Measurements from ENCODE around the gene GPHN. TPM values are rescaled to one million over a fixed set of nuclear protein-coding genes. Genes with fewer than 3 reads are reported as not detected.

GPHN gene
- total and polyA plus RNA-seq, 10 of the 15 experiments (the other 5 are each of a cell fraction or from before 2014, with no cell fraction given): 22.3 to 48.8 (median 33.1) TPM

DNA sequence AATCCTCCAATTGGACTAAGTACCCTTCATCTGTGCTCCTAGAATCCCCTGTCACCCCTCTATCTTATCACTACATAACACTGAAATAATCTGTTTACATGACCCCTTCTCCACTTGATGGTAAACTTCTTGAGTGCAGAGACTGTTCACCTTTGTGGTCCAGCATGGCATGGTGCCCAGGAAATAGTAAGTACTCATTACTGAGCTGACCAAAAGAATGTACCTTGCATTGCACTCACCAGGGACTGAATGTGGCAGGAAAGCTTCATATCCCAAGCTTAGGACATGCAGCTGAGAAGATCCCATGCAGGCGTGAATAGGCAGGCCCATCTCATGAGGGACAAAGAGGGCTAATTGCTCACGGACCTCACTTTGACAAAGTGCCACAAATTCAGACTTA lies 679.9 kb downstream of the GPHN start (continued):
- TF ChIP-seq, protein P1, sequence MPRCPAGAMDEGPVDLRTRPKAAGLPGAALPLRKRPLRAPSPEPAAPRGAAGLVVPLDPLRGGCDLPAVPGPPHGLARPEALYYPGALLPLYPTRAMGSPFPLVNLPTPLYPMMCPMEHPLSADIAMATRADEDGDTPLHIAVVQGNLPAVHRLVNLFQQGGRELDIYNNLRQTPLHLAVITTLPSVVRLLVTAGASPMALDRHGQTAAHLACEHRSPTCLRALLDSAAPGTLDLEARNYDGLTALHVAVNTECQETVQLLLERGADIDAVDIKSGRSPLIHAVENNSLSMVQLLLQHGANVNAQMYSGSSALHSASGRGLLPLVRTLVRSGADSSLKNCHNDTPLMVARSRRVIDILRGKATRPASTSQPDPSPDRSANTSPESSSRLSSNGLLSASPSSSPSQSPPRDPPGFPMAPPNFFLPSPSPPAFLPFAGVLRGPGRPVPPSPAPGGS (IDR thresholded peaks at IDR 0.05; ENCODE audit: borderline replicate concordance, insufficient read depth, low read depth, low read length, poor library complexity, severe bottlenecking): no peak

DNA sequence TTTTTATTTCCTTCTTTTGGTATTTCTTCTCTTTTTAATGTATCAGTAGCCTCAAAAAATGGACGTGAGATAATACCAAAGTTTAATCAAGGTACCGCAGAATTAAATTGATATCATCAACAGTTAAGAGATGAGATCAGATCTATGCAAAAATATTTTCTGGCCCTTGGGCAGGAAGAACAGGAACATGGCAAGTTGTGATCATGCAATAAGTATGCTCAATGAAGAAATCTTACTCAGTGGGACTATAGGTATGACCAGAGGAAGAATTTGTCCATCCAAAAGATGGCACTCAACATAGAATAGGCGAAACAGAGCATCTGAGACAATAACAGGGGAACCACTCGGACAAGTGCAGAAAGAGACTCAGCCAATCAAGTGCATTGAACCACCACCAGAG lies 680.4 kb downstream of the GPHN start:
- Histone ChIP-seq H3K4me1 (ENCODE audit: control insufficient read depth, insufficient read depth, low read length) (peaks cover 7% of the 10 kb centered on the region; the same call in 1 of the 2 replicates), H2AFZ (ENCODE audit: control insufficient read depth, low read depth, low read length) (no peak overlapping the region), H4K20me1 (ENCODE audit: control insufficient read depth, insufficient read depth) (no peaks in the 10 kb centered on the region), H3K36me3 (ENCODE audit: control insufficient read depth in 2 of 2, insufficient read depth in 2 of 2, low read length in 1 of 2) (no peaks in the 10 kb centered on the region), H3K4me2 (ENCODE audit: control insufficient read depth, insufficient read depth) (no peak overlapping the region), H3K79me2 (ENCODE audit: control insufficient read depth, insufficient read depth, low read length) (no peaks in the 10 kb centered on the region), H3K27me3 (replicated peaks in 1 of 2; ENCODE audit: control insufficient read depth in 2 of 2, insufficient read depth in 2 of 2, low read length in 1 of 2) (no peaks in the 10 kb centered on the region), H3K9me3 (replicated peaks; ENCODE audit: control insufficient read depth, insufficient read depth, low read length) (no peaks in the 10 kb centered on the region), H3K27ac (ENCODE audit: control insufficient read depth, insufficient read depth) (no peak overlapping the region), H3K9ac (ENCODE audit: control insufficient read depth, insufficient read depth, low read length) (no peak overlapping the region), H3K4me3 (no peak overlapping the region)
- FAIRE-seq: no peak
- DNase-seq (ENCODE audit: low read depth, low spot score): no peak
- in situ Hi-C loops (cut with MboI) (no loop called here), intact Hi-C loops (cut with micrococcal nuclease; ENCODE audit: unreplicated experiment) (no loop called here)
- ChIA-PET POLR2A (no interaction called here), RAD21 (ENCODE audit: unreplicated experiment) (no interaction called here), CTCF (no interaction called here), SMC1A (ENCODE audit: uncharacterized antibody, unreplicated experiment) (no interaction called here)
- no TSS peak for BruUV-seq (replicated peaks)
- 98% methylated on average over 4 of the region's 4 CpGs for WGBS (ENCODE audit: insufficient coverage, insufficient replicate concordance, low lambda C conversion rate, missing lambda C conversion rate)
- ATAC-seq: no peak
- TF ChIP-seq SPI1 (IDR thresholded peaks at IDR 0.05; ENCODE audit: borderline replicate concordance, insufficient read depth, low read depth, low read length): no peak
- TF ChIP-seq, protein P2, sequence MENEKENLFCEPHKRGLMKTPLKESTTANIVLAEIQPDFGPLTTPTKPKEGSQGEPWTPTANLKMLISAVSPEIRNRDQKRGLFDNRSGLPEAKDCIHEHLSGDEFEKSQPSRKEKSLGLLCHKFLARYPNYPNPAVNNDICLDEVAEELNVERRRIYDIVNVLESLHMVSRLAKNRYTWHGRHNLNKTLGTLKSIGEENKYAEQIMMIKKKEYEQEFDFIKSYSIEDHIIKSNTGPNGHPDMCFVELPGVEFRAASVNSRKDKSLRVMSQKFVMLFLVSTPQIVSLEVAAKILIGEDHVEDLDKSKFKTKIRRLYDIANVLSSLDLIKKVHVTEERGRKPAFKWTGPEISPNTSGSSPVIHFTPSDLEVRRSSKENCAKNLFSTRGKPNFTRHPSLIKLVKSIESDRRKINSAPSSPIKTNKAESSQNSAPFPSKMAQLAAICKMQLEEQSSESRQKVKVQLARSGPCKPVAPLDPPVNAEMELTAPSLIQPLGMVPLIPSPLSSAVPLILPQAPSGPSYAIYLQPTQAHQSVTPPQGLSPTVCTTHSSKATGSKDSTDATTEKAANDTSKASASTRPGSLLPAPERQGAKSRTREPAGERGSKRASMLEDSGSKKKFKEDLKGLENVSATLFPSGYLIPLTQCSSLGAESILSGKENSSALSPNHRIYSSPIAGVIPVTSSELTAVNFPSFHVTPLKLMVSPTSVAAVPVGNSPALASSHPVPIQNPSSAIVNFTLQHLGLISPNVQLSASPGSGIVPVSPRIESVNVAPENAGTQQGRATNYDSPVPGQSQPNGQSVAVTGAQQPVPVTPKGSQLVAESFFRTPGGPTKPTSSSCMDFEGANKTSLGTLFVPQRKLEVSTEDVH (IDR thresholded peaks at IDR 0.05; ENCODE audit: low read depth, partially characterized antibody): no peak
- TF ChIP-seq MYB (IDR thresholded peaks at IDR 0.05; ENCODE audit: borderline replicate concordance, low read depth, low read length): no peak
- TF ChIP-seq HDAC6 (IDR thresholded peaks at IDR 0.05; ENCODE audit: unreplicated experiment): no peak
- TF ChIP-seq, protein P3, sequence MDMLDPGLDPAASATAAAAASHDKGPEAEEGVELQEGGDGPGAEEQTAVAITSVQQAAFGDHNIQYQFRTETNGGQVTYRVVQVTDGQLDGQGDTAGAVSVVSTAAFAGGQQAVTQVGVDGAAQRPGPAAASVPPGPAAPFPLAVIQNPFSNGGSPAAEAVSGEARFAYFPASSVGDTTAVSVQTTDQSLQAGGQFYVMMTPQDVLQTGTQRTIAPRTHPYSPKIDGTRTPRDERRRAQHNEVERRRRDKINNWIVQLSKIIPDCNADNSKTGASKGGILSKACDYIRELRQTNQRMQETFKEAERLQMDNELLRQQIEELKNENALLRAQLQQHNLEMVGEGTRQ (IDR thresholded peaks at IDR 0.05; ENCODE audit: borderline replicate concordance, low read depth, low read length): no peak
- no peak for TF ChIP-seq RFX5 (IDR thresholded peaks at IDR 0.05; ENCODE audit: low read depth, low read length)
- TF ChIP-seq KAT2A (conservative IDR thresholded peaks at IDR 0.05; ENCODE audit: control insufficient read depth, low read depth, low read length): no peak
- TF ChIP-seq, protein P4, sequence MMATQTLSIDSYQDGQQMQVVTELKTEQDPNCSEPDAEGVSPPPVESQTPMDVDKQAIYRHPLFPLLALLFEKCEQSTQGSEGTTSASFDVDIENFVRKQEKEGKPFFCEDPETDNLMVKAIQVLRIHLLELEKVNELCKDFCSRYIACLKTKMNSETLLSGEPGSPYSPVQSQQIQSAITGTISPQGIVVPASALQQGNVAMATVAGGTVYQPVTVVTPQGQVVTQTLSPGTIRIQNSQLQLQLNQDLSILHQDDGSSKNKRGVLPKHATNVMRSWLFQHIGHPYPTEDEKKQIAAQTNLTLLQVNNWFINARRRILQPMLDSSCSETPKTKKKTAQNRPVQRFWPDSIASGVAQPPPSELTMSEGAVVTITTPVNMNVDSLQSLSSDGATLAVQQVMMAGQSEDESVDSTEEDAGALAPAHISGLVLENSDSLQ (IDR thresholded peaks at IDR 0.05): no peak
- no peak for TF ChIP-seq HDAC2 (IDR thresholded peaks at IDR 0.05)
